Adipose tissue (tissue), 3 donors: ENCODE measurements around the gene CDYL. TPM values are rescaled to one million over a fixed set of nuclear protein-coding genes. Genes with fewer than 3 reads are reported as not detected.
"Not testable (repeated sequence)": the region's sequence is repeated elsewhere in the genome, so short reads cannot be mapped to it uniquely, and the experiment has no call there.

Experiments
- H3K27ac ChIP-seq: one replicate; pipeline ENCODE4 v1.5.1; 2013; ENCODE audit warnings: low read depth, low read length
- WGBS, 3 donors: extraction: QIAGEN DNeasy Blood & Tissue Kit; methylation state at CpG; one replicate each; pipeline ENCODE4 v1.1.7; 2013; 5-methylcytosine and 5-hydroxymethylcytosine counted together
- polyA plus RNA-seq, 3 donors: library from polyadenylated mRNA; stranded (reverse); fragments of 200-250 nt; gene quantifications; one replicate each; pipeline ENCODE4 v1.2.3, GENCODE V29; 2013
- donor health status: healthy with polysubstance abuse.
- donor health status: Bipolar disorder and iron deficiency.
- donor health status: healthy.

Gene CDYL
- polyA plus RNA-seq, 3 donors: 3.3 to 10.7 (median 8.2) TPM

DNA sequence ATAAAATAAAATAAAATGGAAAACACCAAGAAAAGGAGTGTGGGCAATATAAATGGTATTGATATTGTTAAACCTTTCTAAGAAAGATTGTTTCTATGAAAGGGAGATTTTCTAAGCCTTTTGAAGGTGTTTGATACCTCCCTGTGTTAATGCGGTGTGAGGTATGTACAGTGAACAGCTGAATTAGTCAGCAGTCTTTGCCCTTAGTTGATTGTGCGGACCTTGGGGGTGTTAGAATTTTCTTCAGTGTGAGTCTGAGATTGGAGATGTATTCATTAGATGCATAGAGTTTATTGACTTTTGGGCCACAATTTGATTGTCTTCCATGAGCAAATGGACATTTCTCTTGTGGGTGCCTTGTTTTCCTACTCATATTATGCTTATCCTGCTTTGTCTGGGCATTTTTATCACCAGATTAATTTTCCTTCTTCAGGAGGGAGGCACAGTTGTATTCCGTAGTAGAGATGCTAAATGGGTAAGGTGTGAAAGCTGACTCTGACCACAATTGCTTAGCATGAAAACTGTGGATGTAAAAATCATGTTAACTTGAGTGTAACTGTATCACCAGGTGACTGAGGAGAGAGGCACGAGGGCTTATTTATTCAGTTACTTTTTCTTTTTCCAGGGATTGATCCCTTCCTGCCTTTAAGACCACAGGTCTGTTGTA lies 42.2 kb downstream of the CDYL start:
- WGBS, 3 donors: 95 to 96% (median 95%) methylated on average over 4 of the region's 4 CpGs
- no peak overlapping the region for H3K27ac ChIP-seq

DNA sequence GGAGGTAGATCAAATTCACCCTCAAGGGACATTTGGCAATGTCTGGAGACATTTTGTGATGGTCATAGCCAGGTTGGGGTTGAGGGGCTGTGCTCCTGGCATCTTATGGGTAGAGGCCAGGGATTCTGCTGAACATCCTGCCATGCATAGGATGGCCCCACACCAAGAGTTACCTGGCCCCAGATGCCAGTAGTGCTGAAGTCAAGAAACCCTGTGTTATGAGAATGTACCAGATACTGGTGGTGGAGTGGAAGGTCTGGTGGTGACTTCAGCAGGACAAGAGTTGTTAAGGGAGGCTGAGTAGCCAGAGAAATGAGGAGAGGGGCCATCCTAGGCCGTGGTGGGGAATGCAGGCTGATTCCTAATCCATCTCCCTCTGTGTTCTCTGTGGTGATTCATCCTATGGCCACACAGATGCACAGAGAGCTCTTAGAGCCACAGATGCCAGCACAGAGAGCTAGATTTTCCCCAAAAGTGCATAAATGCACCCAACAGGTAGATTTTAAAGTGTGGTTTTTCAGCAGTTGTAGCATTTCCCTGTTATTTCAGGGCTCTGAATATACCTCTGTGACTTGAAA lies 43.6 kb downstream of the CDYL start:
- H3K27ac ChIP-seq: no peak overlapping the region
- WGBS, 3 donors: 62 to 88% (median 75%) methylated on average over 1 of the region's 1 CpG

DNA sequence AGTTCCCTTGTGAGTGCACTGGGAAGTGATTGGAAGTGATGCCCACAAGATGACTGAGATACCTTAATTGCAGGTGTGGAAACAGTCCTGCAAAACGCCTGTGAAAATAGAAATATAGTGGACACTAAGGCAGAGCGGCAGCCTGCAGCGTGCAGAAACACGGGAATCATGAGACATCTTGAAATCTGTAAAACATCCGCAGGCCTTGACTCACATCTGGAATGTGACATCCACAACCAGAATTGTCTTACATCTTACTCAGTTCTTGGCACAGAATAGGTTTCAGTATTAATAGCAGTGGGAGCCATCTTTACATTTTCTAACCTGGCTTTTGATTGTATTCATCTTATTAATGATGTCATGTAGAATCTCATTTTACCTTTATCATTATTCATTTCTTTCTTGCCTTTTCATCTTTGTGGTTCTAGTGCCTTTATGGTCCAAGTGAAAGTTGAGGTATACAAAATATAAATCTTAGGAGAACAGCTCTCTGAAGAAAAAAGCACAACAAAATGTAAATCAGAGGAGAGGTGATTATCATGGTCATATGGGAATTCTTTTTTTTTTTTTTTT lies 44.6 kb downstream of the CDYL start:
- 77 to 92% (median 90%) methylated on average over 5 of the region's 5 CpGs for WGBS, 3 donors
- no peak overlapping the region for H3K27ac ChIP-seq

DNA sequence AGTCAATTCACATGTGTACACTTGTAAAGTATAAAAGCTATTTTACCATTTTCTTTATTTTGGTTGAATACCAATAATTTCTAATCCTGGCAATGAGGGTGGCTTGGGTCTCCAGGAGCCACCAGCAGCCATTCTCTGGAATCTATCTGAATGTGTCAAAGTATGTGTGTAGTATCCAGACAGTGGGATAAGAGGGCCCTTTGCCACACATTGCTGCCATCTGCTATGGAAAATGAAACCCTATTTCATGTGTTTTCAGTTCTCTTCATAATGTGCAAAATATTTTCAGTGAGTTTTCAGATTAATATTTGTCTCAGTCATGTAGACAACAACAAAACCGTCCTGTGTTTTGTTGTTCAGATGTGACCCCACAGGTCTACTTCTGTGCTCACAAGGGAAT lies 46.3 kb downstream of the CDYL start:
- WGBS, 3 donors: 78 to 92% (median 91%) methylated on average over 1 of the region's 1 CpG
- H3K27ac ChIP-seq: no peak overlapping the region

DNA sequence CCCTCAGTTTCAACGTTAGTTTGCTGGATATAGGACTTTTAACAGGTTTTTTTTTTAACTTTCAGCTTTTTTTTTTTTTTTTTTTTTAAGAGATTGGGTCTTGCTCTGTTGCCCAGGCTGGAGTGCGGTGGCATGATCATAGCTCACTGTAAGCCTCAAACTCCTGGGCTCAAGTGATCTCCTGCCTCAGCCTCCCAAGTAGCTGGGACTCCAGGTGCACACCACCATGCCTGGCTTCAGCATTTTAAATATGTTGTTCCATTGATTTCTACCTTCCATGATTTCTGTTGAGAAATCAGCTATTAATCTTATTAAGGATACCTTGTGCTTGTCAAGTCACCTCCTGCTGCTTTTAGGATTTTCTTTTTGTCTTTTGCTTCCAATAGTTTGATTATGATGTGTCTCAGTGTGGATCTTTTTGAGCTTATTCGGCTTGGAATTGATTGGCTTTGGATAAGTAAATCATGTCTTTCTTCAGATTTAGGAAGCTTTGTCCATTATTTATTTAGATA lies 52.0 kb downstream of the CDYL start:
- WGBS, 3 donors: 95 to 96% (median 95%) methylated on average over 3 of the region's 3 CpGs

DNA sequence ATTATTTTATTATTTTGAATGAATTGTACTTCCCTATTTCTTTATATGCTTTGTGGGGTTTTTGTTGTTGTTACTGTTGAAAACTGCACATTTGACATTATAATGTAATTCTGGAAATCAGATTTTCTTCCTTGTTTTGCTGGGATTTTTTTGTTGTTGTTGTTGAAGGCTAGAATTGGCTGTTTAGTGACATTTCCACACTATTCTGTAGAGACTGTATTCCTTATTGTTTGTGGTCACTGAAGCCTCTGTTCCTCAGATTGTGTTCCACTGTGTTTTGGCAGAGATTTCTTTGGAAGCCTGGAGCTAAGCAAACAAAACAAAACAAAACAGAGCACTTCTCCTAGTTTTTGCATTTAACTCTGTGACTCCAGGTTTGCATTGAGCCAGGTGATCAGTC lies 52.9 kb downstream of the CDYL start:
- no peak overlapping the region for H3K27ac ChIP-seq

More for the DNA sequence above, 52.0 kb downstream of the CDYL start:
- no peak overlapping the region for H3K27ac ChIP-seq

DNA sequence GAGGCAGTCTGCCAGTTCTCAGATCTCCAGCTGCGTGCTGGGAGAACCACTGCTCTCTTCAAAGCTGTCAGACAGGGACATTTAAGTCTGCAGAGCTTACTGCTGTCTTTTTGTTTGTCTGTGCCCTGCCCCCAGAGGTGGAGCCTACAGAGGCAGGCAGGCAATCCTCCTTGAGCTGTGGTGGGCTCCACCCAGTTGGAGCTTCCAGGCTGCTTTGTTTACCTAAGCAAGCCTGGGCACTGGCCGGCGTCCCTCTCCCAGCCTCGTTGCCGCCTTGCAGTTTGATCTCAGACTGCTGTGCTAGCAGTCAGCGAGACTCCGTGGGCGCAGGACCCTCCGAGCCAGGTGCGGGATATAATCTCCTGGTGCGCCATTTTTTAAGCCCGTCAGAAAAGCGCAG lies 59.3 kb downstream of the CDYL start:
- 93 to 99% (median 97%) methylated on average over 12 of the region's 13 CpGs for WGBS, 3 donors
- not testable (repeated sequence) for H3K27ac ChIP-seq

DNA sequence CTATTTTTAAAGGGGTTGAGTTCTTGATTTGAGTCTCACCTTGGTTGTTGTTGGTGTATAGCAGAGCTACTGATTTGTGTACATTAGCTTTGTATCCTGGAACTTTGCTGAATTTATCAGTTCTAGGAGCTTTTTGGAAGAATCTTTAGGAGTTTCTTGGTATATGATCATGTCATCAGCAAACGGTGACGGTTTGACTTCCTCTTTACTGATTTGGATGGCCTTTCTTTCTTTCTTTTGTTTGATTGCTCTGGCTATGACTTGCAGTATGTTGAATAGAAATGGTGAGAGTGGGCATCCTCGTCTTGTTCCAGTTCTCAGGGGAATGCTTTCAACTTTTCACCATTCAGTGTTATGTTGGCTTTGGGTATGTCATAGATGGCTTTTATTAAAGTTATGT lies 64.0 kb downstream of the CDYL start:
- H3K27ac ChIP-seq: no peak overlapping the region
- WGBS, 3 donors: 91 to 98% (median 93%) methylated on average over 3 of the region's 3 CpGs

DNA sequence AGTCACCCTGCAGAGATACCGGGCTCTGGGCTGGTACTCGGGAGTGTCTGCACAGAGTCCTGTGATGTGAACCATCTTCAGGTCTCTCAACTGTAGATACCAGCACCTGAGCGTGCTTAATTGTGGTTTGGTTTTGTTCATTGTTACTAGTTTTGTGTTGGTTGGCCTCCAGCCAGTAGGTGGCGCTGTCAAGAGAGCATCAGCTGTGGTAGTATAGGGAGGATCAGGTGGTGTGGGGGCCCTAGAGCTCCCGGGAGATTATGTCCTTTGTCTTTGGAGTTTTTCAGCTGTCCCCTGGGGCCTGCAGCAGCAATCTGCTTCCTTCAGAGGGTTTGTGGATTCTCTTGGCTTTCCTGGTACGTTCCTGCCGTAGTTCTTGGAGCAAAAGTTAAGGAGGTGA lies 67.9 kb downstream of the CDYL start:
- WGBS, 3 donors: 95 to 99% (median 95%) methylated on average over 7 of the region's 7 CpGs
- no peak overlapping the region for H3K27ac ChIP-seq

DNA sequence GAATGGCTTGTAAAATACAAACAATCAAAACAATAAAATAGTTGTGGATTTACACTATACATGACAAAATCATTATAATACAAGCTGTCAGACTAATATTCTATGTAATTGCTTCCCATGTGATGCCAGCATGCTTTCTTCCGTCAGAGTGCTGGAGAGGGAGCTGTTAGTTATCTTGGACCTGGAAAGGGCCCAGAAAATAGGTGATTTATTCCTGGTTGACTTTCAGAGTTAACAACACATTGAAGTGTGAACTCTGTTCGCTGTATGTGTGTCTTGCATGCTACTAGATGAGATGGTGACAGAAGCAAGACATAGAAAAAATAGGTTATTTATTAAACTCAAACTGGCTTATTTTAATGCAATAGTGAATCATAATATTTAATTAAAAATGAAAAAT lies 70.2 kb downstream of the CDYL start:
- H3K27ac ChIP-seq: no peak overlapping the region
- 31 to 96% (median 90%) methylated on average over 2 of the region's 2 CpGs for WGBS, 3 donors

DNA sequence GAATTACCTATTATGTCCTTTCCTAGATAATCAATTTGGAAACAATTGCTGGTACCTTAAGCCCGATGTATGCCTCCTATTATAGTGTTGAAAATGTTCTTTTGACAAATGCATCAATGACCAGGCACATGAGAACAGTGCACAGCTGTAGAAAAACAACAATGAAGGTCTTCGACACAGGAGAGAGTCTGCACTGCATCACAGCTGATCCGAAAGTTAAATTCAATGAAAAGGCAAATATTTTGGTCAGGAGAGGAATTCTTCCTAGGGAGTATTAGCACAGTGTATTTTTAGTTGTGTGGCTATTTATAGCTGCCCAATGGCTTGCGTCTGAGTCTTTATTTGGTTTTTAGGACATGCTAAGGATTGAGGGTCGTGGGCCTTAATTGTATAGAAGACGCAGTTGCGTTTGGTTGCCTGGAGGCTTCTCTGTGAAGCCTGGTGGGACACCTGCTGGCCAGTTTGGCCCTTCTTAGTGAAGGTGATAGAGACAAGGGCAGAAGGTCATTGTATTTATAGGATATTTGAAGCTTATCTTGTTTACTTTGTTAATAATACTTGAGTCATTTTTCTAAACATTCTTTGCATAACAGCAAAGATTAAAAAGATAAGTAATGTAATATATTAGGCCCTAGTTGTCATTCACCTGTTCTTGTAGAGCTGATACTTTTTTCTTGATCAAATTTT lies 72.3 kb downstream of the CDYL start:
- 44 to 74% (median 72%) methylated on average over 7 of the region's 7 CpGs for WGBS, 3 donors
- no peak overlapping the region for H3K27ac ChIP-seq

DNA sequence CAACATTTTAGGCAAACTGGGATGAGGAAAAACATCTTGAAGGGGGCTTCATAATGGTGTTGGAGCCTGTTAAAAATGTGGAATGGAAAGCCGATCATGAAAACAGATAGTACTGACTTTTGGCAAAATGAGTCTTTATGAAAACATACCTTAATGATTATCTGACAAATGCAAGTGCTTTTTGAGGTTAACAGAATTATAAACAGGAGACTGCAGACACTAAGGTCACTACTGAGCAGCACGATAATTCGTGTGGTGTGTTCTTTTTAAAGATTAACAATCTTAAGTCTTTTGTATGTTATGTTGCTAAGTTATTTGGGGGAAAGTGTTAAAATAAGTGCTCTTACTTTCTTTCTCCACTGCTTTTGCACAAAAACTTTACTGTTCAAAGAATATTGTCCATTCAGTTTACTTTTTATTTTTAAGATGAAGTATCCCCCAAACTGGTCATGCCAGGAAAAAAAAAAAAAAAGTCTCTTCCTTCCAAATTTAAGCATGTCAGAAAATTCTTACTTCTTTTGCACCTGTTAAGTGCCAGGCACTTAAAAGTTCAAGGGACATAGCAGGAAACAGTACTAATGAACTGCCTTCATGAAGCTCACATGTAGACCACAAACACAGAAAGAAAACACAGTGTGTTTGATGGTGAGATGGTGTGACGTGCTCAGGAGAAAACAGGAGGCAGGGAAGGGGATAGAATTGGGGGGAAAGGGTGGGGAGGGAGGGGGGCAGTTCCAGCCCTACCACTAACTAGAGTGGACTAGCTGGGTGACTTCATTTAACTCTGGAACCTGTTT lies 73.2 kb downstream of the CDYL start:
- no peak overlapping the region for H3K27ac ChIP-seq
- WGBS, 3 donors: 37 to 71% (median 69%) methylated on average over 4 of the region's 4 CpGs

DNA sequence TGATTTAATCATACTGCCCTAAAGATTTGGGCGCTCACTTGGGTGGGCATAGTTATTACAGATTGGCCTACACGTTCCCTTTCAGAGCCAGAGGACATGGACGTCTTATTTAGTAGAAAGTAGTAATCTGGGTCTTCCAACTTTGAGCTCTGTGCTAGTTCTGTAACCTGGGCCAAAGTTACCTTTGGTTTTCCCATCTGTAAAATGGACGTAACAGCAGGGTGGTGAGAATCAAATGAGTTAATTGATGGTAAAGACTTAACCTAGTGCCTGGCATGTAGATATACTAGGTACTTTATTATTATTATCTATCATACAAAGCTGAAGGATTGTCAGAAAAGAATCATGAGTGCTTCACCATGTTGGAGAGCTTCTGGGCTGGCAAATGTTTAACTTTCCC lies 74.8 kb downstream of the CDYL start:
- H3K27ac ChIP-seq: no peak overlapping the region
- WGBS, 3 donors: 96 to 99% (median 97%) methylated on average over 4 of the region's 4 CpGs

DNA sequence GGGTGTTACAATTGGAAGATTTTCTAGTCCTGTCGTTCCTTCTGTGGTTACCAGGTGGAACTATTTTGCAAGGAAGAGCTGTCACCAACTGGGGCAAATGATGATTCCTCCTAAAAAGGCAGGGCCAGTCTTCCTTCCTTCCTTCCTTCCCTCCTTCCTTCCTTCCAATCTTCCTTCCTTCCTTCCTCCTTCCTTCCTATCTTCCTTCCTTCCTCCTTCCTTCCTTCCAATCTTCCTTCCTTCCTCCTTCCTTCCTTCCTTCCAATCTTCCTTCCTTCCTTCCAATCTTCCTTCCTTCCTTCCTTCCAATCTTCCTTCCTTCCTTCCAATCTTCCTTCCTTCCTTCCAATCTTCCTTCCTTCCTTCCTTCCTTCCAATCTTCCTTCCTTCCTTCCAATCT lies 76.0 kb downstream of the CDYL start:
- 55 to 88% (median 75%) methylated on average over 1 of the region's 1 CpG for WGBS, 3 donors
- not testable (repeated sequence) for H3K27ac ChIP-seq

DNA sequence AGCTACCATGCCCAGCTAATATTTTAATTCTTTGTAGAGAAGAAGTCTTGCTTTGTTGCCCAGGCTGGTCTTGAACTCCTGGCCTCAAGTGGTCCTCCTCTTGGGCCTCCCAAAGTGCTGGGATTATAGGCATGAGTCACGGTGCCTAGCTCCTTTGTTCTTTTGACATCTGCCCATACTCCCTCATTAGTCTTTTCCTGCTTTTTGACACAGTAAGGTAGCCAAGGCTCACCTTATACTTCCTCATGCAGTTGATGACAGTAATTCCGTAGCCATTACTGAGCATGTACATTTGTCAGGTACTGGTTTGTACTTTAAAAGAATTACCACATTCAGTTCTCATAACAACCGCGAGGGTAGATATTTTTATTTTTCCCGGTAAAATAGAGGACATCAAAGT lies 76.7 kb downstream of the CDYL start:
- 90 to 94% (median 92%) methylated on average over 5 of the region's 5 CpGs for WGBS, 3 donors
- H3K27ac ChIP-seq: no peak overlapping the region

DNA sequence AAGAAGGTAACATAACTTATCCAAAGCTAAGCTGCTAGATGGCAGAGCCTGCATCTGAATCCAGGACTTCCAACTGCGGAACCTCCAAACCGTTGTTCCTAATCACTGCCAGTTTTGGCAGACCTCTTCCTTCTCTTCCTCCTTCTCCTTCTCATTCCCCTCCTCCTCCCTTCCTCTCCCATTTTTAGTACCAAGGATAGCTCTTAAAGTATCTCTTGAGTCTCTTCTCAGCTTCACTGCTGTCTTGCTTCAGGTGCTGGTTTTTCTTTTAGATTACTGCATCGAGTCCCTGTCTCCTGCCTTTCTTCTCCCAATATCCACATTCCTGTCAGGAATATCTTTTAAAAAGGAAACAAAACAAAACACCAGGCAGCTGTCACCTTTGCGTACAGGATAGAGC lies 77.1 kb downstream of the CDYL start:
- H3K27ac ChIP-seq: no peak overlapping the region
- WGBS, 3 donors: 78 to 83% (median 82%) methylated on average over 4 of the region's 4 CpGs

DNA sequence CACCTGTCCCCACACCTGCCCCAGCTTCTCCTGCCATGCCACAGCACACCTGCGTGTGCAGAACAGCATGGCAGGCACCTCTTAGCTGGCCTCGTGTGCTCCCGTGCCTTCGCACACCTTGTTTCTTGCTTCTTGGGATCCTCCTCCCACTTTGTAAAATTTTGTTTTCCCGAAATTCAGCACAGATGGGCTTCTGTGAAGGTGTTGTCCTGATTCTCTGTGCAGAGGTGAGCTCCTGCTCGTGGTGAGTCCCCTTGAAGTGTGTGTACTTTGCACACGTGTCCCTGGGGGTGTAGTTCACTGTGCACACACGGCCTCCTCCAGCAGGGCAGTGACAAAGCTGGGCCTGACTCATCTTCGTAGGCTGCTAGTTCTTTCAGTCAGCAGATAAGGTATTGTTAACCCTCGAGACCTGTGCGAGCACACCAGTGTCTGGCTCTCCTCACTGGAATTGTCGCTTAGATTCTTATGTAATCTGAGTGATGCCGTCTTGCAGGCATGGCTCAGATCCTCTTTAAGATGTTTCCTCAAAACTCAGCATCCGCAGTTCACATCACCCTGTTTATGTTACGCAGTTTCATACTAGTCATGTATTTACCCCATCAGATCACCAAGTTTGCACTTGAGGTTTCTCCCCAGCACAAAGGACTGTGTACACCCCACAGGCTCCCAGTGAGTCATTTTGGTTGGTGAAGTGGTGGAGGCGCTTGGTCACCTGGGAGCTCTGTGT lies 77.7 kb downstream of the CDYL start:
- 84 to 88% (median 87%) methylated on average over 16 of the region's 16 CpGs for WGBS, 3 donors
- no peak overlapping the region for H3K27ac ChIP-seq

DNA sequence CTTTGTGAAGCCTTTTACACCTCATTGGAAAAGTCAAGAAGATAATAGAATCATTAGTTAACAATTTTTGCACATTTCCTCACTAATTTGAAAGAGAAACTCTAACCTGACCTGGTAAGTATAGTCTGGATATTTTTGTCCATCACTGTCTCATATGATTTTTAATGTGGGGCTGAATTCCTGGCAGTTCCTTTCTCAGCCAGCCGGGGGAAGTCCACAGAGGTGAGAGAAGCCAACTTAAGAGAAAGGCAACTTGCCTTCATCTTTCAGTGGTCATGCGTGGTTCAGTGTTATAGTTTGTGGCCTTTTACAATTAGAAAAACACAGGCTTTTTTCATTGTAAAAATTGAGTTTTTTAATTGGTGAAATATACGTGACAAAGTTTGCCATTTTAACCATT lies 80.6 kb downstream of the CDYL start:
- WGBS, 3 donors: 91 to 97% (median 96%) methylated on average over 3 of the region's 3 CpGs
- no peak overlapping the region for H3K27ac ChIP-seq
